ENCODE data around the gene THSD7A.
"Not testable (repeated sequence)": the region's sequence is repeated elsewhere in the genome, so short reads cannot be mapped to it uniquely, and the experiment has no call there.

THSD7A gene

DNA sequence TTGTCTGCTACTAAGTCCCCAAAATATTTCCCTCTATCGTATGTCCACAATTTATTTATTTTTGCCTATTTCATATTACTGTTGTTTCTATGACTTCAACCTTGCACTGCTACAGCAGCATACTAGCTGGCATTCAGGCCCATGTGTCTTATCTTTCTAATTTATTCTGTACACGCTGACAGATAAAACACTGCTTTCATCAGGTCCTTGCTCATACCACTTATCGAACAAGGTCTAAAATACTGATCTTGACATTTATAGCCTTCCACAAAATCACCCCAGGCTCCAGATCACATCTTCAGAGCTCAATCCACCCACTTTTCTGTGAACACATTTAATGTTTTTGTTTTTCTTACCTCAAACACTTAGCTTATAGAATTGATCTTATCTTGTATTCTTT, 374.6 kb downstream of the THSD7A start:
- DNase-seq (ENCODE audit: low read depth in 3 of 3) = no peak

DNA sequence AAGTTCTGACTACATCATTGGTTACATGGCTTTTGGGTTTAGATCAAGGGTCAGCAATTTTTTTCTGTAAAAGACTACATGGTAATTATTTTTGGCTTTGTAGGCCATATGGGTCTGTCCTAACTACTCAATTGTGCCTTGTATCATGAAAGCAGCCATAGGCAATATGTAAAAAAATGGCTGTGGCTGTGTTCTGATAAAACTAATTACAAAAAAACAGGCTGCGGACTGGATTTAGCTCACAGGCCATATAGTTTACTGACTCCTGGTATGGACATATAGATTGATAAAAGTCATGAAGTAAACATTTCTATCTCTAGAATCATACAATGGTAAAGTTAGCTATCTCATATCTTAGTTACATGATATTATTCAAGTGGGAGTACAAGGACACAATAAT, 375.4 kb downstream of the THSD7A start:
- no peak for DNase-seq (ENCODE audit: low read depth in 3 of 3)

DNA sequence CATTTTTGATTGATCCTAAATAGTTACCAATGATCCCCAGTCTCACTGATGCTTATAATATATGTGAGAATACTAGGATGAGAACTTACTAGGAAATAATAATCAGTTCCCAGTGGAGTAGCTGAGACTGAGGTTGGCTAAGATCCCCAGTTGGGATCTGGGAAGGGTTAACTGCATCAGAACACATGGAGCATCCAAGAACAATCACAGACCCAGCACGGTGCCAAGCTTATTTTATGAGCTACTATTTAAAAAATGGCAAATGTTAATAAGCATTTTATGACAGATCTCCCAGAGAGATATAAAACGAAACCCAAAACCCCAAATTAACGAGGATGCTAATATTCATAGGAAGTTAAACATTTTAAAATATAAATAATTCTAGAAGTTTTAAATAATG, 379.5 kb downstream of the THSD7A start:
- DNase-seq (ENCODE audit: low read depth in 3 of 3) = no peak

DNA sequence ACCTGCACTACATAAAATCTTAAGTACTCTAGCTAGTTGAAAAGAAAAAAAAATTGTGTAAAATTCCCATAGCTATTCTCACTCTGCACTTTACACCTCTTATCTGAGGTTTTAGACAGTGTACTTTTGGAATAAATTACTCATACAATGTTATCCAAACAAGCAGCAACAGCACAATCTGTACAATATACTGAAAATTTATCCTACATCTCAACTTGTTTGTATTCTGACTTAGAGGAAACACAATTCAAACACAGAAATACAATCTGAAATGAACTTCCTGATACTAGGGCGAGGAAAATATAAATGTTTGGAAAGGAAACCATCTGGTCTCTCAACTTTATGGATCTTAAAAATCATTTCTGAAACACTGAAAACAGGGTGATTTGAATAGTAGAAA, 381.7 kb downstream of the THSD7A start:
- DNase-seq (ENCODE audit: low read depth in 3 of 3) = no peak

DNA sequence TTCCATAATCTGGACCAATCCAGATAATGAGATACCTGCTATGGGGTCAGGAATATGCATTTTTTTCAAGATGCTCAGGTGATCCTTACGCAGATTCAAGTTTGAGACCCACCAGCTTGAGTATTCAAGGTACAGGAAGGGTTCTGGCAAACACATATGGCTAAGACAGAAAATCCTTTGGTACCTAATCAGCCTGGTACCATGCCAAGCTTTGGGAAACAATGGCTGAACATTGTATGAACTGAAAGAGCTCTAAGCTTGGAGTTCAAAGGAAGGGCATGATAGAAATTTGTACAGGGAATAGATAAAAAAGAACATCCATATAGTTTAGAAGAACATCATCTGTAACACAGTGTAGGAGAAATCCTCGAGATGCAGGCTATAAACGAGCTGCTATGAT, 382.7 kb downstream of the THSD7A start:
- no peak for DNase-seq (ENCODE audit: low read depth in 3 of 3)

DNA sequence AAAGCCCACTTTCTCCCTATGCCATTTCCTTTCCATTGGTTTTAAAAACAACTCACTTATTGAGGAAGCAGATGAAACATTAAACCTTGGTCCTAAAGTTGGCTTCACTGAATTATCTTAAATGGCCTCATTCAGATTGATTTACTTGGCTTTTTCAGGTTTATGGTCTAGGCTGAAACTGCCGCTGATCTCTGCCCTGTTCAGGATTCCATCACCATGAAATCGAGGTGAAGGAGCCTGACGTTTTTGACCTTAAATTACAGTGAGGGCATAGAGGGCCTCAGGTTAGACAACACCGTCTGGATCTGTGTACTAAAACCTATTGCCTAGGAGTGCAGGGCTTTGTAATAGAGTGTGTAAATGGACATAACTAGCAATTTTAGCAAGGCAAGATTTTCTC, 383.7 kb downstream of the THSD7A start:
- DNase-seq (ENCODE audit: low read depth in 3 of 3) = no peak

DNA sequence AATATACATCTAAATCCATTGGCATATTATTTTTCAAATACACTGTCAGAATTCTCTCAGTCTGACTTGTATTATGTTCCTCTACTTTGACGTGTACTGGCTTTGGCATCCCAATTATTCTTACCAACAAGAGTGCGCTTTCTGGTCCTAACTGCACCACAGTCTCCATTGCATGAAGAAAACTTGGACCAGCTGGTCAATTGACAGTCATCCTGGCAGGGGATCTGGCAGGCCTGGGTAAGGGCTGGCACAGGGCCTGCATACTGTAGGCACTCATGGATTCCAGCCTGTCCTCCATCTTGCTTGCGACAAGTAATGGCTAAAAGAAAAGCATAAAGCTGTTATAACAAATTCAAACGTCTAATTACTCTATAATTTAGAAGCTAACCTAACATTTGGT, 384.9 kb downstream of the THSD7A start:
- no peak for DNase-seq (ENCODE audit: low read depth in 3 of 3)

DNA sequence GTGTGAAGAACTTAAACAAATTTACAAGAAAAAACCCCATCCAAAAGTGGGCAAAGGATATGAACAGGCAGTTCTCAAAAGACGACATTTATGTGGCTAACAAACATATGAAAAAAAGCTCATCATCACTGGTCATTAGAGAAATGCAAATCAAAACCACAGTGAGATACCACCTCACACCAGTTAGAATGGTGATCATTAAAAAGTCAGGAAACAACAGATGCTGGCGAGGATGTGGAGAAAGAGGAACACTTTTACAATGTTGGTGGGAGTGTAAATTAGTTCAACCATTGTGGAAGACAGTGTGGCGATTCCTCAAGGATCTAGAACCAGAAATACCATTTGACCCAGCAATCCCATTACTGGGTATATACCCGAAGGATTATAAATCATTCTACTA, 388.1 kb downstream of the THSD7A start:
- DNase-seq (ENCODE audit: low read depth in 3 of 3) = not testable (repeated sequence)

DNA sequence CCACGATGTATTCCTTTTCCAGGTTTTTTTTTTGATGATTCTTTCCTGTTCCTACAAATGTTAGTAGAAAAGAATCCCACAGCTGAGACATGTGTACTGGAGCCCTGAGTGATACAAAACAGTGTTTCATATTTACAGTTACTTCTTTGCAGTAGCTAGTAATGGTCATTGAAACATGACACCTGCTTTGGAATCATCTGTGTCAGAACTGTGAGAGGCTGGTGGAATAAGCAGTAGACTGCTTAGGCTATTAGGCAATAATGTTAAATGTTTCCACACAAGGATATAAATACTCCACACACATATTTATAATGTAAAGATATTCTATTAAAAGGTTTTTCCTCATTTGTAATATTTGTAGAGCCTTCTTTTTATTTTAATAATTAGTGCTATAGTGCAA, 394.0 kb downstream of the THSD7A start:
- DNase-seq (ENCODE audit: low read depth in 3 of 3) = no peak

DNA sequence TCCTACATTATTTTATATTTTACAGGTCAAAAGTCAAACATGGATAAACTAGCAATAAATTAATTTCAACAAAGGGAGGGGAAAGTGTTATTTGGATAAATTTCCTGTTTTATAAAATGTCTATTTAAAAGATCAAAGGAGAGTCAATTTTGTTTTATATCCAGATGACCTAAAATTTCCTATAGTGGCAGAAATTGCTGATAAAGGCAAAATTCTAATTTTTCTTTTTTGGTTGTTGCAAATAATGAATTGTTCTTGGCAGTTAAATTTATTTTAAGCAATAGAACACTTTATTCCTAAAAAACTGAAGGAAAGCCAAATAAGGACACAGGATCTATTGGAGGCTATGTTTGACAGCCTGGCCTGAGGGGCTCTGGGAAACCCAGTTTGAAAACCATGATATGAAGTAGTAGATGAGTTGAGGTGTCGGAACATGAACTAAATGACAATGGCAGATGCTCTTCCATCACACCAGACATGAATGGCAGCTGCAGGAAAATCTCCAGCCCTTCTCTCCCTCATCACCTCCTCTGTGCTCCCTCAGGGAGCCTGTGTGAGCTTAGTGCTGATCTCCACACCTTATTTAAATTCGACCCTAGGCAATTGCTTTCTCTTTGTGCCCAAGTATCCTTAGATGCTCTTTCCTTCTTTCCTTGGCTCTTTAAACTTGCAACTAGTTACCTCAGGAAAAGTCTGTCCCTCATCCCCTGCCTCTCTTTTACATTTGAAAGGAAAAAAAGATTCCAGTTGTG, 395.0 kb downstream of the THSD7A start:
- DNase-seq (ENCODE audit: low read depth in 3 of 3) = no peak

DNA sequence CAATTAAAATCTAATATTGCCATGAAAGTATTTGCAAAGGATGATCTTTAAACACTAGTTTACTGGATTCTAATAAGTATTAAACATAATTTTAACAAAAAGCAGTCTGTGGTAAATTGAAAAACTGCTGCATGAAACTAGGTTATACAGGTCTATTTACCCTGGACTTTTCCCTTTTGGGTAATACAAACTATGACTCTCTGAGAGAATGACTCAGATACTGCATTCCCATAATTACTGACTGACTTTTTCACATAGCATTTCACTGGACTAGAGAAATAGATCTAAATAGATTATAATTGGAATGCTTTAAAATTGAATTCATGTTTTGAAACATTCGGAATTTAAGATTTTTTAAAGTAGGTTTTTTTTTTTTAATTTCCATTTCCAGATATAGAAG, 395.7 kb downstream of the THSD7A start:
- no peak for DNase-seq (ENCODE audit: low read depth in 3 of 3)

DNA sequence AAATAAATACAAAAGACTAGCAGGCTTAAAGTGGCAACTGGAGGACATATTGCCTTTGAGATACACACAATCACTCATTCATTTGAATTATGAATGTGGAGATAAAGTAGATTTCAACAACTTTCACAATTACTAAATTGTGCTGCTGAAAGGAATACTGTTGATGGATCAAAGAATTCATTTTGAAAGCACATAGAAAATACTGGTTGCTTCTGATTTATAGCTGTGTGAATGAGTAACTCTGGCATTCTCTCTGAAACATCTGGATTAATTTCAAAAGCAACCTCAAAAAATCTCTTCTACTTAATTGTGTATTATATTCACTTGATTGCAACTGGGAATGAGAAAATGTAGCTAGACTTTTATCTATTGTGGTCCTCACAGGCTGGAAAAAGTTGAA, 397.6 kb downstream of the THSD7A start:
- DNase-seq (ENCODE audit: low read depth in 3 of 3) = no peak

DNA sequence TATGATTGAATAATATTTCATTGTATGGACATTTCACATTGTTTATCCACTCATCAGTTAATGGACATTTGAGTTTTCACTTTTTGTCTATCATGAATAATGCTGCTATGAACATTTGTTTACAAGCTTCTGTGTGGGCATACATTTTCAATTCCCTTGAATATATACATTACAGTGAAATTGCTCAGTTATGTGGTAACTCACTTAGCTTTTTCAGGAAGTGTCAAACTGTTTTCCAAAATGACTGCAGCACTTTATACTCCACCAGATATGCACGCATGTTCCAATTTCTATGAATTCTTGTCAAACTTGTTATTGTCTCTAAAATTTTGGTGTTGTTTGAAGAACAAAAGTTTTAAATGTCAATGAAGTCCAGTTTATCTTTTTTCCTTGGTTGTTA, 401.2 kb downstream of the THSD7A start:
- no peak for DNase-seq (ENCODE audit: low read depth in 3 of 3)

DNA sequence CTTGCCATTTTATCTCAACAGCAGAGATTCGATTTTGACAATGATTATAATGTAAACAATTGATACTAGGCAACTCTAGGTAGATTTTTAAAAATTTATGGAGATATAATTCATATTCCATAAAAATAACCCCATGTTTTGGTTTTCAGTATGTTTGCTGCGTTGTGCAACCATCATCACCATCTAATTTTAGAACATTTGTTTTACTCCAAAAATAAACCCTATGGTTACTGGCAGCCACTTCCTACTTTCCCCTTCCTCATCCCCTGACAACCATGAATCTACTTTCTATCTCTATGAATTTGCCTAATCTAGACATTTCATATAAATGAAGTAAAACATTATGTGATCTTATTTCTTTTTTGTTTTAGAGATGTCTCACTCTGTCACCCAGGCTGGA, 401.9 kb downstream of the THSD7A start:
- DNase-seq (ENCODE audit: low read depth in 3 of 3) = no peak

DNA sequence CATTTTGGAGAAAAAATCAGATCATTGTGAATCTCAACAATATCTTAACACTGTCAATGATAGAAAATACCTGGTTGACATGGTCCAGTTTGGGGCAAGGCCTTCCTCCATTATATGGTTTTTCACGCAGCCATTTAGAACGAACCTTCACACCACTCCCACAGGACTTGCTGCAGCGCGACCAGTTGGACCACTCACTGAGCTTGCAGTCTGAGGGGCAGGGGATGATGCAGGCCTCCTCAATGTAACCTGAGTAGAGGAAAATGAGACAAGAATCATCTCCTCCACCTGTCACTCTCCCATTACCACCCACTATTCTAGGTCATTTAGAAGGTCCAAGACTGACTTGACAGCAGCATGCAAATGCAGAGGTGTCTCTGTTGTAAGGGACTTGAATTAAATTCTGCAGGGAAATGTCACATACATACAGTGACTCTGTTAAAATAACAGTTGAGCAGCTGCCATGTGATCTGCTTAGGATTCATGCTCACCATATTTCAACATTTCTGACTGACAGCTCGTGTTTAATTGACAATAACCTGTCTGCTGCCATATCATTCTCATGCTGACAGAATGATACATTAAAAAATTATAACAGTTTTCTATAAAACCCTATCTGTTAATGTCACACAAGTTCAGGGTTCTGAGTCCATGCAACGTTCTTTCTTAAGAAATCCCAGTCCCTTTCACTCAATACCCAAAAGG, 403.0 kb downstream of the THSD7A start:
- DNase-seq (ENCODE audit: low read depth in 3 of 3) = no peak

DNA sequence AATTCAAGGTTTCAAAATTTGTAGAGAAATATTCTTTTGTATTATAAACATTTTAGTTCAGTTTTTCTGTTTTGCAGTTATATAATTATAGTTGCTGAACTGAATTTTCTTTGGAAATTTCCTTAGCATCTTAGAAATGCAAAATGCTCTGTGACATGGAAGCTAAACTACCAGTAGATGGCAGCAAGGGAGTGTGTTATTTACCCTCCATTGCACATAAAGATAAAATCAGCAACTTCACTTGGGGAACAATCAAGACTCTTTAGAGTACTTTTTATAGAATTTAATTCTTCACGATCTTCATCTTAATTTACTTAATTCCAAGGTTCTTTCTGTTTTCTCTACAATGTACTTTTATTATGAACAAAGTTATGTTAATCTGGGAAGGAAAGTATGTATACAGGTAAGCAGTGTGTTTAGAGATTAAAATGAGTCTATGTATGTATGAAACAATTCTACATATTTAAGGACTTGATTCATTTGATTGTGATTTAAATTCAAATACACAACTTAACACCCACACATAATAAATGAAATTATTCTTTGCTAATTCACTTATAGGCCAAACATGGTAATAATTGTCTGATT, 404.2 kb downstream of the THSD7A start:
- no peak for DNase-seq (ENCODE audit: low read depth in 3 of 3)

DNA sequence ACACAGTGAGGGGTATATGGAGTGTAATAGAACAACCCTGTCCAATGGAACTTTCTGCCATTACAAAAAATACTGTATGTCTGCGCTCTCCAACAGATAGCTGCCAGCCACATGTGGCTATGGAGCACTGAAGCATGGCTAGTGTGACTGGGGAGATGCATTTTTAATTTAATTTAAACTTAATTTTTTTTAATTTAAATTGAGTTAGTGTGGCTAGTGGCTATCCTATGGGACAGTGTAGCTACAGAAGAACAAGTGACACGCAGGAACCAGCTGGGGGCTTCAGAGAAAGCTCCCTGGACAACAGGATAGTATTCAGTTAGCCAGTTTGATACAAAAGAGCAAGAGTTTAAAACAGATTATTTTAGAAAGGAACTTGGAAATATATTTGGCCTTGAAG, 408.0 kb downstream of the THSD7A start:
- DNase-seq (ENCODE audit: low read depth in 3 of 3) = no peak

DNA sequence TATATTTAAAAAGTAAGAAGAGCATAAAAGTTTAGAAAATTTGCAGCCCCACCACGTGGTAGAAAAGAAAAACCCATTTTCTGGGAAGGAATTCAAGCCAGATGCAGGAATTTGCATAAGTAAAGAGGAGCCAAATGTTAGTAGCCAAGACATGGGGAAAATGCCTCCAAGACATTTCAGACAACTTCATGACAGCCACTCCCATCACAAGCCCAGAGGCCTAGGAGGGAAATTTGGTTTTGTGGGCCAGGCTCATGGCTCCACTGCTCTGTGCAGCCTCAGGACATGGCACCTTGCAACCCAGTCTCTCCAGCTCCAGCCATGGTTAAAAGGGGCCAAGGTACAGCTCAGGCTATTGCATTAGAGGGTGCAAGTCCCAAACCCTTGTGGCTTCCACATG, 411.9 kb downstream of the THSD7A start:
- DNase-seq (ENCODE audit: low read depth in 3 of 3) = no peak

DNA sequence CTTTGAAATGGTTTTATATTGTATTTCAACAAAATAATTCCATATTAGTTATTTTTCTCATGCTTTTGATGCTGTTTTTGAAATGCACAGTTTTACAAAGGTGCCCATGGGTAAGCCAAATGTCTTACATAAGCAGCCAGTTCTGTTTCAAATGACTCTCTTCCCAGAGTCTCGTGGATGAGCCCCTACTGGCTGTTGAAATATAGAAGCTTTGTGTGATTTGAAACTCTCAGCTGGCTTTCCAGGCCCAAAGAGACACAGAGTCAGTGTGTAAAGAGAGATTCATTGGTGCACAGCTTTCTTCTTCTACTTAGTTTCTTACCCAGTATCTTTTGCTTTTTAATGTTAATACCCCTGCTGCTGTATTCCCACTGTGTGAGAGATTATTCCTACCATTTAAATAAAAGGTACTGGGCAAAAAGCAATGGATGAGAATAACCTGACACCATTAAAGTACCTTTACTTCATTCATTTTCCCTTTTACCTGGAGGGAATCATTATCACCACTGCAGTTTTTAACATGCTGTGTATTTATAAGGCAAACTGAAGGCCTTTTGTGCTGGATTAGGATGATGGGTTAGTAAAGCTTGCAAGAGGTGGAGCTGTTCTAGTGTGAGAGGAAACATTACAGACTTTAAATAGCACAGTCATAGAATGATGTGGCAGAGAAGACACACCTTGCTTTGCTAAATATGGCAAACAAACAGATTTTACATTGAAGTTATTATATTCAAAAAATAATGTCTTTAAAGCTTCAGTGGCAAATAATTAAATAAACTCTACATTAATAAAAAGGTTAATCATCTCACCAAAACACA, 415.1 kb downstream of the THSD7A start:
- DNase-seq (ENCODE audit: low read depth in 3 of 3) = no peak

DNA sequence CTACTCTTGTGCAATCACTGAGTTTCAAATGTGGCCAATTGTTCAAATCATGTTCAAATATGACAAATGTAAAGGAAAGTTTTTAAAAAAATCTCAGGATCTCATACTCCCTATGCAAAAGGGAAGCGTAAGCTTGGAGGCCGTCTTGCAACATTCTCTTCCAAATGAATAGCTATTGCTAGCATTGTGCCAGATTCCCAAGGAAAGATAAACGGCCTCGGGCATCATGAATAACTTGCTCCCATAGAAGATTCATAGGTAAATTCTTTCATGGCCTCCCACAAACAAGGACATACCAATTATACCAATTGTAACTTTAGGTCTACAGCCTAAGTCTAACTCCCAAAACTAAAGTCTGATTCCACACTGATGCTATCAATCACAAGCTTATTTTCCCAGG, 416.9 kb downstream of the THSD7A start:
- no peak for DNase-seq (ENCODE audit: low read depth in 3 of 3)

DNA sequence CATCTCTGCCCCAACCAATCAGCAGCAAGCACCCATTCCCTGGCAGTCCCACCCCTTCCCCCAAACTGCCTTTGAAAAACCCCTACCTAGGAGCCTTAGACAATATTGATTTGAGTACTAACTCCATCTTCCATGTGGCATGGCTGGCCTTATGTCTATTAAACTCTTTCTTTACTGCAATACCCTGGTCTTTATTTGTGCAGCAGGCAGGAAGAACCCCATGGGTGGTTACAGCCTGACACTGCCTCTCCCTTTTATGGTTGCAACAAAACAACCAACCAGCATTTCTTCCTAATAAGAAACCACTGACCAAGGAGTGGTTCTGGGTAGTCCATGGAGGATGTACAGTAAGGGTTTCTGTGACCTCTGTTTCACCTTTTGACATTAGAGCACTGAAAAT, 418.1 kb downstream of the THSD7A start:
- DNase-seq (ENCODE audit: low read depth in 3 of 3) = no peak

DNA sequence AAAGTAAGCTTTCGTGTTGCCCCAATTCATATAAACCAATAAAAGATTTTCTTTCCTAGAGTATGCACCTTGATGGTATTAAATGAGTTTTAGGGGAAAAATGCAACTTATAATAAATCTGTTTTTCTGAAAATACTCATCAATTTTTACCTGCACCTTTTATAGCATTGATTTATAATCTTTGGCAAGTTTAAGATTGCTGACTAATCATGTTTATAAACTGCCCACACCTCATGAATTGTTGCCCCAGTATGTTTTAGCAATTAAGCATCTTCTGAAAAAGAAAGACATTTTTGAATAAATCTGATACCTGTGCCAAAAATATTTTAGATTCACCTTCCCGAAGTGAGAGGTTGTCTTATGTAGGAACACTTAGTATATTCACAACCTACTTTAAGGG, 420.0 kb downstream of the THSD7A start:
- DNase-seq (ENCODE audit: low read depth in 3 of 3) = no peak

Data from stimulated activated CD4-positive, alpha-beta T cell treated with anti-CD3 and anti-CD28 coated beads, TNF-alpha, amount 100 ng/mL, for 24 hours (primary cell).